Lung (tissue), 12 donors: Measurements from ENCODE around the gene SEC61B. TPM values are rescaled to one million over a fixed set of nuclear protein-coding genes. Genes with fewer than 3 reads are reported as not detected.

Experiments used
- ATAC-seq: fragments of 200-7000 bp; cut with Tn5 transposase; one replicate; pipeline ENCODE4 v1.9.1; 2020; ENCODE audit warnings: moderate number of reproducible peaks; ENCODE audit not compliant: insufficient read depth, low FRiP score
- DNase-seq, 3 donors: peaks; one replicate each; pipeline ENCODE4 v3.0.0-alpha.2; 2013 to 2017
- H3K27ac ChIP-seq, 2 donors: one replicate each; pipeline ENCODE4 v1.5.1; 2013; ENCODE audit warnings: mild to moderate bottlenecking in 2 of 2, moderate library complexity in 2 of 2, control low read depth in 1 of 2, inconsistent platforms in 1 of 2, low read depth in 1 of 2, low read length in 1 of 2
- H3K27me3 ChIP-seq, 3 donors: one replicate each; pipeline ENCODE4 v1.5.1; 2013; ENCODE audit warnings: low read length in 2 of 3; ENCODE audit not compliant: control insufficient read depth in 3 of 3, insufficient read depth in 3 of 3
- H3K36me3 ChIP-seq, 4 donors: one replicate each; pipeline ENCODE4 v1.5.1; 2013; ENCODE audit warnings: low read length in 4 of 4, mild to moderate bottlenecking in 1 of 4, moderate library complexity in 1 of 4; ENCODE audit not compliant: control insufficient read depth in 4 of 4, insufficient read depth in 4 of 4
- H3K4me1 ChIP-seq, 5 donors: one replicate each; pipeline ENCODE4 v1.5.1; 2013; ENCODE audit warnings: low read length in 5 of 5, mild to moderate bottlenecking in 2 of 5, moderate library complexity in 1 of 5; ENCODE audit not compliant: control insufficient read depth in 5 of 5, insufficient read depth in 5 of 5
- H3K4me3 ChIP-seq: one replicate; pipeline ENCODE4 v1.5.1; 2013; ENCODE audit warnings: mild to moderate bottlenecking, control low read depth, moderate library complexity
- H3K9ac ChIP-seq, 2 donors: one replicate each; pipeline ENCODE4 v1.5.1; 2013; ENCODE audit warnings: low read length in 2 of 2, control low read depth in 1 of 2; ENCODE audit not compliant: insufficient read depth in 1 of 2
- H3K9me3 ChIP-seq, 4 donors: one replicate each; pipeline ENCODE4 v1.5.1; 2013; ENCODE audit warnings: low read length in 3 of 4, mild to moderate bottlenecking in 1 of 4, moderate library complexity in 1 of 4; ENCODE audit not compliant: control insufficient read depth in 4 of 4, insufficient read depth in 3 of 4
- CTCF ChIP-seq: IDR thresholded peaks from 2 replicates; pipeline ENCODE4 v1.5.1; 2012; ENCODE audit warnings: mild to moderate bottlenecking; ENCODE audit errors: control extremely low read depth, extremely low read depth
- WGBS, 2 donors: extraction: QIAGEN DNeasy Blood & Tissue Kit; methylation state at CpG; one replicate each; pipeline ENCODE4 v1.1.7; 2013; 5-methylcytosine and 5-hydroxymethylcytosine counted together
- polyA plus RNA-seq, 2 donors: library from polyadenylated mRNA; stranded (reverse); fragments of 200-250 nt; gene quantifications; one replicate each; pipeline ENCODE4 v1.2.1, GENCODE V29; 2013
- total RNA-seq, 2 donors: library from RNA; depleted of rRNA in 1 of 2; stranded (reverse); fragments of >200 nt in 1 of 2; gene quantifications; one replicate each; pipeline ENCODE4 v1.2.1, GENCODE V29; 2014 to 2021
- donor health status: control.
- donor health status: control.
- donor health status: Bipolar disorder and iron deficiency.
- donor health status: healthy.
- donor health status: DM: yes; HTN: yes; CAD: no.

The SEC61B gene
- total and polyA plus RNA-seq, 4 donors, result 35.9 to 516 (median 267) TPM

GRCh38 chr9:99230206-99230605 lies 8.1 kb downstream of the SEC61B start:
- no peak for TF ChIP-seq CTCF
- peaks cover 26 to 29% (median 27%) of the 10 kb centered on the region in 4 donors for H3K36me3 ChIP-seq
- peaks cover 0 to 13% (median 0%) of the 10 kb centered on the region in 5 donors for H3K4me1 ChIP-seq
- ATAC-seq (no peak), DNase-seq (no peak)
- 94% methylated on average over 3 of the region's 3 CpGs for WGBS, 2 donors
- H3K9ac ChIP-seq, result no peak overlapping the region
- H3K4me3 ChIP-seq, result no peak overlapping the region
- H3K27ac ChIP-seq, result no peak overlapping the region
- no peaks in the 10 kb centered on the region for H3K27me3 ChIP-seq
- H3K9me3 ChIP-seq, result no peaks in the 10 kb centered on the region

GRCh38 chr9:99231711-99232110 lies 9.6 kb downstream of the SEC61B start:
- no peak overlapping the region for H3K4me3 ChIP-seq
- WGBS, 2 donors, result 93 to 94% methylated on average over 2 of the region's 2 CpGs
- no peak overlapping the region for H3K9ac ChIP-seq
- no peaks in the 10 kb centered on the region for H3K27me3 ChIP-seq
- DNase-seq, result no peak
- no peak overlapping the region for H3K27ac ChIP-seq
- no peak for TF ChIP-seq CTCF
- peaks cover 0 to 8% (median 0%) of the 10 kb centered on the region in 5 donors for H3K4me1 ChIP-seq
- peaks cover 23 to 26% (median 24%) of the 10 kb centered on the region in 4 donors for H3K36me3 ChIP-seq
- no peaks in the 10 kb centered on the region for H3K9me3 ChIP-seq
- no peak for ATAC-seq

DNA sequence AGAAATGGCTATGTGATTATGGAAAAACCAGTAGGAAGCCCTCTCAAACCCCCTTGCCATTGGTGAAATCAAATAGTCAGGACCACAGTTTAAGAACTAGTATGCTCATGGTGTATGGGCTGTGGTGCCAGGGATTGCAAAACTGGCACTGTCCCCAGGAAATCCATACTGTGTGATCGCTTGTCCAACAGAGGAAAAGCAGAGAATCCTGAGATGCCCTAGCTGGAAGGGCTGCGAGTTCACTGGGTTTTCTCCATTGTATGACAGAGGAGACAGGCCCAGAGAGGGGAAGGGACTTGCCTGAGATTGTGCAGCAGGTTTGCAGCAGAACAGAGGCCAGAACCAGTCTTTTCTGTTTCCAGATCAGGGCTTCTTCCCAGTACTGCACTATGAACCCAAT lies 12.5 kb downstream of the SEC61B start:
- no peak for TF ChIP-seq CTCF
- Histone ChIP-seq H3K9ac (no peak overlapping the region), H3K27me3 (no peaks in the 10 kb centered on the region), H3K4me1 (peaks cover 0 to 14% (median 0%) of the 10 kb centered on the region in 5 donors), H3K9me3 (no peaks in the 10 kb centered on the region), H3K36me3 (peaks cover 12 to 17% (median 15%) of the 10 kb centered on the region in 4 donors), H3K4me3 (no peak overlapping the region), H3K27ac (no peak overlapping the region)
- DNase-seq (no peak), ATAC-seq (no peak)
- 81 to 92% methylated on average over 2 of the region's 2 CpGs for WGBS, 2 donors

GRCh38 chr9:99235069-99235468 lies 13.0 kb downstream of the SEC61B start:
- Histone ChIP-seq H3K9ac (no peak overlapping the region), H3K36me3 (peaks cover 12 to 16% (median 16%) of the 10 kb centered on the region in 4 donors), H3K27me3 (no peaks in the 10 kb centered on the region), H3K27ac (no peak overlapping the region), H3K4me1 (peaks cover 0 to 14% (median 0%) of the 10 kb centered on the region in 5 donors), H3K9me3 (no peaks in the 10 kb centered on the region), H3K4me3 (no peak overlapping the region)
- no peak for TF ChIP-seq CTCF
- DNase-seq (no peak), ATAC-seq (no peak)
